CD14-positive monocyte (primary cell): ENCODE measurements around the gene UBASH3B. TPM values are rescaled to one million over a fixed set of nuclear protein-coding genes. Genes with fewer than 3 reads are reported as not detected.

Experiments used
- DNase-seq, 3 donors: peaks; one replicate each; pipeline ENCODE4 v3.0.0-alpha.2; 2011 to 2022
- H2AFZ ChIP-seq: 2 replicates; pipeline ENCODE4 v1.6.0; 2012; ENCODE audit warnings: mild to moderate bottlenecking, low read depth, low read length, inconsistent platforms; ENCODE audit not compliant: insufficient read depth, poor library complexity, severe bottlenecking
- H3K27ac ChIP-seq, 2 donors: 1 replicate in 1 of 2; 2 replicates in 1 of 2; pipeline ENCODE4 v1.5.1; 2012 to 2013; ENCODE audit warnings: low read length in 2 of 2, control low read depth in 1 of 2, inconsistent platforms in 1 of 2, low read depth in 1 of 2, mild to moderate bottlenecking in 1 of 2
- H3K27me3 ChIP-seq, 2 donors: one replicate each; pipeline versions ENCODE4 v1.6.0 to v1.6.1; 2011 to 2013; ENCODE audit warnings: low read length in 2 of 2; ENCODE audit not compliant: control insufficient read depth in 2 of 2, insufficient read depth in 2 of 2
- H3K36me3 ChIP-seq, 2 donors: replicated peaks in 1 of 2; 1 replicate in 1 of 2; 2 replicates in 1 of 2; pipeline versions ENCODE4 v1.5.1 to v1.6.1; 2012 to 2013; ENCODE audit warnings: low read length in 2 of 2, control low read depth in 1 of 2, inconsistent platforms in 1 of 2, mild to moderate bottlenecking in 1 of 2; ENCODE audit not compliant: insufficient read depth in 2 of 2, control insufficient read depth in 1 of 2
- H3K4me1 ChIP-seq, 2 donors: 1 replicate in 1 of 2; 2 replicates in 1 of 2; pipeline versions ENCODE4 v1.5.1 to v1.6.1; 2012 to 2013; ENCODE audit warnings: low read length in 2 of 2, control low read depth in 1 of 2, inconsistent platforms in 1 of 2, mild to moderate bottlenecking in 1 of 2, moderate library complexity in 1 of 2; ENCODE audit not compliant: insufficient read depth in 2 of 2, control insufficient read depth in 1 of 2
- H3K4me2 ChIP-seq: replicated peaks from 2 replicates; pipeline ENCODE3; 2012; ENCODE audit warnings: low read length, moderate library complexity, mild to moderate bottlenecking; ENCODE audit not compliant: poor library complexity, severe bottlenecking; ENCODE audit errors: extremely low read depth
- H3K4me3 ChIP-seq, 3 experiments: fragments of 200-600 bp in 1 of 3; sonication (generic) in 1 of 3; replicated peaks in 1 of 3; 1 replicate in 2 of 3; 2 replicates in 1 of 3; pipeline ENCODE4 v1.5.1; 2011 to 2013; ENCODE audit warnings: low read length in 3 of 3, mild to moderate bottlenecking in 3 of 3, control low read depth in 2 of 3, low read depth in 2 of 3, inconsistent platforms in 1 of 3, moderate library complexity in 1 of 3
- H3K79me2 ChIP-seq: 2 replicates; pipeline ENCODE4 v1.6.0; 2012; ENCODE audit warnings: mild to moderate bottlenecking, control low read depth, inconsistent platforms, low read length, moderate library complexity; ENCODE audit not compliant: insufficient read depth
- H3K9ac ChIP-seq: 2 replicates; pipeline ENCODE4 v1.6.0; 2017; ENCODE audit warnings: low read length, mild to moderate bottlenecking; ENCODE audit not compliant: insufficient read depth, poor library complexity, severe bottlenecking
- H3K9me3 ChIP-seq, 2 donors: replicated peaks in 1 of 2; 1 replicate in 1 of 2; 2 replicates in 1 of 2; pipeline versions ENCODE4 v1.5.1 to v1.6.1; 2012 to 2013; ENCODE audit warnings: low read length in 2 of 2, control low read depth in 1 of 2; ENCODE audit not compliant: control insufficient read depth in 1 of 2, insufficient read depth in 1 of 2
- H4K20me1 ChIP-seq: 2 replicates; pipeline ENCODE4 v1.6.0; 2012; ENCODE audit warnings: mild to moderate bottlenecking, low read length, control low read depth, moderate library complexity; ENCODE audit not compliant: insufficient read depth
- H3K27ac Mint-ChIP-seq, 7 donors: one replicate each; pipeline ENCODE4 v1.8.0; 2020; ENCODE audit warnings: mild to moderate bottlenecking in 7 of 7, mixed read lengths in 7 of 7, moderate library complexity in 6 of 7, inconsistent platforms in 2 of 7
- H3K27me3 Mint-ChIP-seq, 3 donors: one replicate each; pipeline ENCODE4 v1.8.0; 2021 to 2022; ENCODE audit warnings: low read depth in 3 of 3, mild to moderate bottlenecking in 3 of 3, mixed read lengths in 3 of 3, moderate library complexity in 3 of 3, inconsistent platforms in 1 of 3
- H3K36me3 Mint-ChIP-seq, 2 donors: one replicate each; pipeline ENCODE4 v1.8.0; 2020; ENCODE audit warnings: mixed read lengths in 2 of 2, inconsistent platforms in 1 of 2, mild to moderate bottlenecking in 1 of 2
- H3K4me1 Mint-ChIP-seq: one replicate; pipeline ENCODE4 v1.8.0; 2020; ENCODE audit warnings: mild to moderate bottlenecking, mixed read lengths
- H3K4me3 Mint-ChIP-seq, 2 donors: one replicate each; pipeline ENCODE4 v1.8.0; 2020; ENCODE audit warnings: mild to moderate bottlenecking in 2 of 2, mixed read lengths in 2 of 2, moderate library complexity in 1 of 2
- H3K9me3 Mint-ChIP-seq, 7 donors: one replicate each; pipeline ENCODE4 v1.8.0; 2020 to 2022; ENCODE audit warnings: mixed read lengths in 7 of 7, mild to moderate bottlenecking in 6 of 7, moderate library complexity in 6 of 7, inconsistent platforms in 2 of 7
- CTCF ChIP-seq: fragments of 200-600 bp; IDR thresholded peaks from one replicate; pipeline ENCODE4 v1.8.0; 2022; ENCODE audit warnings: antibody characterized with exemption, mild to moderate bottlenecking
- WGBS: methylation state at CpG from one replicate; pipeline ENCODE4 v1.1.5; 2013; ENCODE audit warnings: missing lambda C conversion rate; ENCODE audit not compliant: insufficient coverage; 5-methylcytosine and 5-hydroxymethylcytosine counted together
- intact Hi-C, 2 donors: fragments of 100-400 bp; cut with micrococcal nuclease; formaldehyde crosslinking; loops; one replicate each; pipeline versions ENCODE4 v1.15.0 to v1.15.1; 2023
- polyA plus RNA-seq, 3 donors: library from polyadenylated mRNA; depleted of rRNA in 1 of 3; unstranded in 2 of 3; stranded (reverse) in 1 of 3; fragments of 300-500 nt in 2 of 3; fragments of >200 nt in 1 of 3; fragmentation: Illumina TruSeq in 2 of 3; gene quantifications; 1 replicate in 2 of 3; 2 replicates in 1 of 3; pipeline ENCODE4 v1.2.3, GENCODE V29; 2012 to 2021

UBASH3B gene
- polyA plus RNA-seq, 3 donors = 3.3 to 13.5 (median 7.1) TPM

DNA sequence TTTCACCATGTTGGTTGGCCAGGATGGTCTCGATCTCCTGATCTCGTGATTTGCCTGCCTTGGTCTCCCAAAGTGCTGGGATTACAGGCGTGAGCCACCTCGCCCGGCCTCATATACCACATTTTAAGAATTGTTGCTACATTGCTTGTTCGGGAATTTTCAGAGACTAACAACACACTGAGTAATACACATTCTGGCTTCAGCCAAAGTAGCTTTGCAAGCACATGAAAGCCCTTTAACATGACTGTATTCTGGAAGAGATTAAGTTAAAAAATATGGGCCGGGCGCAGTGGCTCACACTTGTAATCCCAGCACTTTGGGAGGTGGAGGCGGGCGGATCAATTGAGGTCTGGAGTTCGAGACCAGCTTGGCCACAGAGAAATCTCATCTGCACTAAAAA is 197.7 kb downstream of the UBASH3B start:
- H2AFZ ChIP-seq = no peak overlapping the region
- Mint-ChIP-seq H3K36me3 (no peaks in the 10 kb centered on the region), H3K27me3 (peaks cover 0 to 2% (median 1%) of the 10 kb centered on the region in 3 donors), H3K9me3 (peaks cover 0 to 3% (median 0%) of the 10 kb centered on the region in 7 donors), H3K4me3 (no peak overlapping the region), H3K27ac (peak overlapping the region in 2 of 7 donors; percentile 31 to 64), H3K4me1 (peaks cover 44% of the 10 kb centered on the region)
- no peaks in the 10 kb centered on the region for H3K36me3 ChIP-seq
- no peaks in the 10 kb centered on the region for H4K20me1 ChIP-seq
- no peak overlapping the region for H3K4me3 ChIP-seq
- H3K79me2 ChIP-seq = no peaks in the 10 kb centered on the region
- H3K9ac ChIP-seq = no peak overlapping the region
- intact Hi-C loops = loop anchor here (5.0 kb wide), 1 partner anchor 56 kb away; no protein-coding TSS in a partner anchor
- H3K27me3 ChIP-seq = no peaks in the 10 kb centered on the region
- TF ChIP-seq CTCF = no peak
- no peak for DNase-seq
- 91% methylated on average over 8 of the region's 11 CpGs for WGBS
- H3K4me2 ChIP-seq = no peak overlapping the region
- H3K4me1 ChIP-seq = peaks cover 45 to 46% of the 10 kb centered on the region in 2 donors
- H3K27ac ChIP-seq = no peak overlapping the region
- H3K9me3 ChIP-seq = no peaks in the 10 kb centered on the region

GRCh38 chr11:122853971-122854446 is 198.5 kb downstream of the UBASH3B start:
- no peak overlapping the region for H2AFZ ChIP-seq
- no peaks in the 10 kb centered on the region for H3K79me2 ChIP-seq
- no peak overlapping the region for H3K4me3 Mint-ChIP-seq
- H3K9ac ChIP-seq = no peak overlapping the region
- no peaks in the 10 kb centered on the region for H3K9me3 ChIP-seq
- peak; percentile 85 for TF ChIP-seq CTCF
- no CpG with 5 or more reads among the region's 3 CpGs for WGBS
- peaks cover 45 to 46% of the 10 kb centered on the region in 2 donors for H3K4me1 ChIP-seq
- H3K27ac Mint-ChIP-seq = peak overlapping the region in 2 of 7 donors; percentile 25 to 68
- no peak overlapping the region for H3K4me3 ChIP-seq
- H3K27me3 ChIP-seq = no peaks in the 10 kb centered on the region
- no peak overlapping the region for H3K27ac ChIP-seq
- no peaks in the 10 kb centered on the region for H3K36me3 ChIP-seq
- no peak overlapping the region for H3K4me2 ChIP-seq
- H3K4me1 Mint-ChIP-seq = peaks cover 44% of the 10 kb centered on the region
- H3K27me3 Mint-ChIP-seq = peaks cover 0 to 4% (median 1%) of the 10 kb centered on the region in 3 donors
- intact Hi-C loops = loop anchor here (5.0 kb wide), 1 partner anchor 57 kb away; no protein-coding TSS in a partner anchor
- peaks cover 0 to 3% (median 0%) of the 10 kb centered on the region in 7 donors for H3K9me3 Mint-ChIP-seq
- no peaks in the 10 kb centered on the region for H3K36me3 Mint-ChIP-seq
- peak; percentile 40 to 72 (median 71) for DNase-seq
- no peaks in the 10 kb centered on the region for H4K20me1 ChIP-seq
